ENCODE results near the gene DHFR. TPM values are rescaled to one million over a fixed set of nuclear protein-coding genes. Genes with fewer than 3 reads are reported as not detected.

DHFR gene
- 20.1 TPM for total RNA-seq (ENCODE audit: unreplicated experiment)
- long read RNA-seq, partial matches to known transcripts = 0 of 4 reads
- long read RNA-seq, other reads (novel, unspliced or antisense) = 0 of 4 reads

- Mint-ChIP-seq H3K4me3 (ENCODE audit: unreplicated experiment) (peak within 1 kb of the TSS; percentile 93), H3K27ac (ENCODE audit: unreplicated experiment) (peak within 1 kb of the TSS; percentile 98), H3K36me3 (ENCODE audit: low read depth, unreplicated experiment) (peaks cover 18% of the 10 kb centered on the region), H3K27me3 (ENCODE audit: unreplicated experiment) (no peaks in the 10 kb centered on the region), H3K4me1 (ENCODE audit: unreplicated experiment) (peaks cover 23% of the 10 kb centered on the region), H3K9me3 (ENCODE audit: unreplicated experiment) (no peaks in the 10 kb centered on the region)
- TF ChIP-seq CTCF (IDR thresholded peaks at IDR 0.05; ENCODE audit: unreplicated experiment) = no peak
- DNase-seq (ENCODE audit: low spot score) = peak; percentile 81
Measured at GRCh38 chr5:80654391-80655230, at the start of gene DHFR, which contains the start of gene MSH3. Gene DHFR, minus strand, starts transcription at chr5:80654983. Its CDS starts 494 bp downstream, at chr5:80654489. Gene MSH3, plus strand, starts transcription at chr5:80654652. Its CDS starts 76 bp downstream, at chr5:80654728.

DNA sequence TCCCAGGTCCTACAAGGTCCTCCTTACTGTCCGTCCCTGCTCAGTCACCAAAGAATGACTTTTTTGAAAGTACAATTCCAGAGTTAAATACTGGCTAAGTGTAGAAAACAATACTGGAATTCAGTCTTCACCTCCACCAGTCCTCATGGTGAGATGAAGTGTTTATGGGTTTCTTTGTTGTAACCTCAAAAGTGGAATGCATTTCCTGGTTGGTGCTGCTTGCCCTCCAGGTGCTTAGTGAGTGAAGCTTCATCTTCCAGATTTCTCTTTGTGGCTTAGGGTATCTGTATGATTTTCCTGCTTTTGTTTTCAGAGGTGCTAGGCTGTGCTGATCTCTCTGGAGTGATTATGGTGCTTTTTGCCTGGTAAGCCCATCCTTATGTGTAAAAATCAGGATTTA, 49.4 kb upstream of the DHFR start:
- DNase-seq (ENCODE audit: low spot score) = no peak
- TF ChIP-seq CTCF (IDR thresholded peaks at IDR 0.05; ENCODE audit: unreplicated experiment) = no peak
- Mint-ChIP-seq H3K9me3 (ENCODE audit: unreplicated experiment) (no peaks in the 10 kb centered on the region), H3K4me3 (ENCODE audit: unreplicated experiment) (no peak overlapping the region), H3K27ac (ENCODE audit: unreplicated experiment) (peak overlapping the region; percentile 45), H3K36me3 (ENCODE audit: low read depth, unreplicated experiment) (no peaks in the 10 kb centered on the region), H3K4me1 (ENCODE audit: unreplicated experiment) (peaks cover 20% of the 10 kb centered on the region), H3K27me3 (ENCODE audit: unreplicated experiment) (peaks cover 3% of the 10 kb centered on the region)

- Mint-ChIP-seq H3K4me1 (ENCODE audit: unreplicated experiment) (peaks cover 20% of the 10 kb centered on the region), H3K4me3 (ENCODE audit: unreplicated experiment) (no peak overlapping the region), H3K27ac (ENCODE audit: unreplicated experiment) (peak overlapping the region; percentile 45), H3K27me3 (ENCODE audit: unreplicated experiment) (peaks cover 3% of the 10 kb centered on the region), H3K36me3 (ENCODE audit: low read depth, unreplicated experiment) (no peaks in the 10 kb centered on the region), H3K9me3 (ENCODE audit: unreplicated experiment) (no peaks in the 10 kb centered on the region)
- no peak for TF ChIP-seq CTCF (IDR thresholded peaks at IDR 0.05; ENCODE audit: unreplicated experiment)
- no peak for DNase-seq (ENCODE audit: low spot score)
Measured at GRCh38 chr5:80703747-80704146, 49.0 kb upstream of the DHFR start.

GRCh38 chr5:80703291-80703690, 48.5 kb upstream of the DHFR start:
- Mint-ChIP-seq H3K4me3 (ENCODE audit: unreplicated experiment) (no peak overlapping the region), H3K36me3 (ENCODE audit: low read depth, unreplicated experiment) (no peaks in the 10 kb centered on the region), H3K4me1 (ENCODE audit: unreplicated experiment) (peaks cover 22% of the 10 kb centered on the region), H3K9me3 (ENCODE audit: unreplicated experiment) (no peaks in the 10 kb centered on the region), H3K27me3 (ENCODE audit: unreplicated experiment) (peaks cover 3% of the 10 kb centered on the region), H3K27ac (ENCODE audit: unreplicated experiment) (no peak overlapping the region)
- DNase-seq (ENCODE audit: low spot score) = no peak
- TF ChIP-seq CTCF (IDR thresholded peaks at IDR 0.05; ENCODE audit: unreplicated experiment) = no peak

GRCh38 chr5:80701597-80701996, 46.8 kb upstream of the DHFR start:
- peaks cover 3% of the 10 kb centered on the region for H3K27me3 Mint-ChIP-seq (ENCODE audit: unreplicated experiment)
- H3K4me3 Mint-ChIP-seq (ENCODE audit: unreplicated experiment) = no peak overlapping the region
- no peak for TF ChIP-seq CTCF (IDR thresholded peaks at IDR 0.05; ENCODE audit: unreplicated experiment)
- H3K36me3 Mint-ChIP-seq (ENCODE audit: low read depth, unreplicated experiment) = no peaks in the 10 kb centered on the region
- H3K27ac Mint-ChIP-seq (ENCODE audit: unreplicated experiment) = peak overlapping the region; percentile 12
- no peak for DNase-seq (ENCODE audit: low spot score)
- H3K4me1 Mint-ChIP-seq (ENCODE audit: unreplicated experiment) = peaks cover 23% of the 10 kb centered on the region
- no peaks in the 10 kb centered on the region for H3K9me3 Mint-ChIP-seq (ENCODE audit: unreplicated experiment)
